CD4-positive, alpha-beta T cell treated with Interleukin-17A for 4 hours (primary cell): ENCODE measurements around the gene MYO5C.
A peak's percentile ranks its signal among the peaks of the same experiment; 100 is the strongest.

Experiments used
- DNase-seq: peaks from one replicate; pipeline ENCODE4 v3.0.0-alpha.2; 2020; ENCODE audit warnings: mixed read lengths

MYO5C gene

GRCh38 chr15:52278636-52279367, 16.8 kb downstream of the MYO5C start:
- no peak for DNase-seq

- DNase-seq: no peak
These were observed 17.5 kb downstream of the MYO5C start for GRCh38 chr15:52278135-52278534.

GRCh38 chr15:52277575-52277974, 18.0 kb downstream of the MYO5C start:
- no peak for DNase-seq

- DNase-seq: no peak
These were observed 19.3 kb downstream of the MYO5C start for GRCh38 chr15:52276256-52276770.

GRCh38 chr15:52263563-52264282, 31.9 kb downstream of the MYO5C start:
- DNase-seq: no peak

GRCh38 chr15:52262364-52262763, 33.2 kb downstream of the MYO5C start:
- no peak for DNase-seq

- DNase-seq: peak; percentile 43
These were observed 33.9 kb downstream of the MYO5C start for GRCh38 chr15:52261498-52262242.

- DNase-seq: no peak
These were observed 34.6 kb downstream of the MYO5C start for GRCh38 chr15:52261026-52261425.

- DNase-seq: no peak
These were observed 36.1 kb downstream of the MYO5C start for GRCh38 chr15:52259503-52259902.

- no peak for DNase-seq
These were observed 37.1 kb downstream of the MYO5C start for GRCh38 chr15:52258461-52258860.

- DNase-seq: no peak
These were observed 37.9 kb downstream of the MYO5C start for GRCh38 chr15:52257734-52258062.

GRCh38 chr15:52256930-52257733, 38.5 kb downstream of the MYO5C start:
- DNase-seq: peak; percentile 28

- DNase-seq: peak; percentile 87
These were observed 39.2 kb downstream of the MYO5C start for GRCh38 chr15:52256366-52256765.

- no peak for DNase-seq
These were observed 39.7 kb downstream of the MYO5C start for GRCh38 chr15:52255935-52256334.

GRCh38 chr15:52255008-52255407, 40.6 kb downstream of the MYO5C start:
- no peak for DNase-seq

- no peak for DNase-seq
These were observed 41.2 kb downstream of the MYO5C start for GRCh38 chr15:52254391-52254790.

- DNase-seq: no peak
These were observed 42.8 kb downstream of the MYO5C start for GRCh38 chr15:52252781-52253180.

- DNase-seq: no peak
These were observed 44.3 kb downstream of the MYO5C start for GRCh38 chr15:52251144-52251860.

GRCh38 chr15:52247461-52247860, 48.1 kb downstream of the MYO5C start:
- DNase-seq: no peak

- no peak for DNase-seq
These were observed 48.7 kb downstream of the MYO5C start for GRCh38 chr15:52246686-52247431.
